ENCODE measurements around the gene UIMC1.
A peak's percentile ranks its signal among the peaks of the same experiment; 100 is the strongest.
"Not testable (repeated sequence)": the region's sequence is repeated elsewhere in the genome, so short reads cannot be mapped to it uniquely, and the experiment has no call there.

The UIMC1 gene

DNA sequence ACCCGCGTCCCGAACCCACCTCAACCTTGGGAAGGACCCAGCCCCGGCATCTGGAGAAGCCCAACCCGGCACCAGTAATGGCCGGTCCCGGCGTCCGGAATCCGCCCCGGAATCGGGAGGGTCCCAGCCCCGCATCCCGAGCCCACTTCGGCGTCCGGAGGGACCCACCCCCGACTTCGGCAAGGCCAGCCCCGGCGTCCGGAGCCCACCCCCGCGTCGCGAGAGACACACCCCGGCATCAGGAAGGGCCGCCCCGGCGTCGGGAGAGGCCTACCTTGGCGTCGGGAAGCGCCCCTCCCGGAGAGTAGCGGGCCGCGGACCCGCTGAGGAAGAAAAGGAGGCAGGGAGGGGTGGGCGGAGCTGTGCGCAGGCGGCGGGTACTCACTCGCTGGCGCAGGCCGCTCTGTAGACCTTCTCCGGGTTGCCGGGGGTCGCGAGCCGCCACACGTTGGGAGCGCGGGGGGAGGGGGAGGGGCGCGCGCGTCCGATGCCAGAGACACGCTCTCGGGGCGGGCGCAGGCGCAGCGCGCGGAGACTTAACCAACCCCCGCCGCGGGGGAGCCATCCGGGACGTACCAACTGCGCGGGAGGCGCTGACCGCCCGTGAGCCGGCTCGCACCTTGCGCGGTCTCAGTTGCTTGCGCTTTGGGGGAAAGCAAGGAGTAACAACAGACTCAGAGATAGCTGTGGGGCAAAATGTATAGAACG is at the start of gene UIMC1:
Gene UIMC1 (minus strand): TSS at position 515 of the 708 bp plus-strand sequence. CDS start 24,164 bp downstream, outside the sequence.
- ATAC-seq, result peak; percentile 87 to 88

DNA sequence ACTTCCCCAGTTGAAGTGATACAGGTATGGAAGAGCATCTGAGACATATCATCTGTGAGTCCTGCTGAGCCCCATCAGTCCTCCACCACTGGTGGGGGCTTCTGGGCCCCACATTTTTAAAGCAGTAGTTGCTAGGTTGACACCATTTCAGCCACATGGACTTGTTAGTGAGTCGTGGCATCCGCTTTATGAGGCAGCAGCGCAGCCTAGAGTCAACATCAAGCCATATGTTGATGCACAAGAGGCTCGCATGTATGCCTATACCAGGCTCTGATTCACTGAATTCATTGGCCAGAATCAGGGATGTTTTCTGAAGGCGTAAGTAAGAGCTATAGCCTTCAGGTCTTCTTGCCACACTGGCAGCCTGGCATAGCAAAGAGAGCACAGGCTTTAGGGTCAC is 42.7 kb upstream of the UIMC1 start:
- ATAC-seq, result no peak

DNA sequence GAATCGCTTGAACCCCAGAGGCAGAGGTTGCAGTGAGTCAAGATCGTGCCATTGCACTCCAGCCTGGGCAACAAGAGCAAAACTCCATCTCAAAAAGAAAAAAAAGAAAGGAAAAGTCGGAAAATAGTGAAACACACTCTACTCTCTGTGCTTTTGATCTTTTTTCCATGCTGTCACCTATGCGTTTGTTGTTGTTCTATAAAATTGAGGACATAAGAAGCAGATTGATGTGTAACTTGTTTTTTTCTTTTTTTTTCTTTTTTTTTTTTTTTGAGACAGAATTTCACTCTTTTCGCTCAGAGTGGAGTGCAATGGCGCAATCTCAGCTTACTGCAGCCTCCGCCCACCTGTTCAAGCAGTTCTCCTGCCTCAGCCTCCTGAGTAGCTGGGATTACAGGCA is 42.0 kb upstream of the UIMC1 start:
- not testable (repeated sequence) for ATAC-seq

DNA sequence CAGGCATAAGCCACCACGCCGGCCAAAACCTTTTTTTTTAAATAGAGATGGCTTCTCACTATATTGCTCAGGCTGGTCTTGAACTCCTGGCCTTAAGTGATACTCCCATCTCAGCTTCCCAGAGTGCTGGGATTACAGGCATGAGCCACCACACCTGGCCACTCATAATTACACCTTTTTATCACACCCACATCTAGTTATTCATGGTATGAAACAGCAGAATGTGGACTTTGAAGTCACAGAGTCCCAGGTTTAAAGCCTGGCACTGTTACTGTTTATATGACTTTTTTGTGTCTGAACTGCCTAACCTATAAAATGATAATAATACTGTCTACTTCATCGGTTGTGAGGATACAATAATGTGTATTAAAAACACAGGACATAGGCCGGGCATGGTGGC is 39.1 kb upstream of the UIMC1 start:
- ATAC-seq, result no peak

GRCh38 chr5:177044641-177045040 is 38.1 kb upstream of the UIMC1 start:
- no peak for ATAC-seq

DNA sequence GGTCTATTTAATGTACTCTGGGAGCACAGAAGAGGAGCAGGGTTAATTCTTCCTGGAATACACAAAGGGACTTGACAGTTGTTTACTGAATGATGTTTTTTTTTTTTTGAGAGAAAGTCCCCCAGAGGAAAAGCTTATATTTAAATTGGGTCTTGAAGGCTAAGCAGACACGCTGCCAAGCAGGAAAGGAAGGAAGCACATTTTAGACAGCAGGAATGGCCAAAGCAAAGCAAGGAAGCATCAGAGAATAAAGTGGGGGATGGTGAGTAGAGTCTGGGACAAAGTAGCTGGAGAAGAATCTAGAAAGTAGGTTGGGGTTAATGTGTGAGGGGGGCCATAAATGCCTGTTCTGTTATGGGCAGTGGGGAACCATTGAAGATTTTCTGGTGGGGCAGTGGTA is 37.4 kb upstream of the UIMC1 start:
- ATAC-seq, result no peak

- ATAC-seq, result no peak
These were observed 36.5 kb upstream of the UIMC1 start for GRCh38 chr5:177043114-177043513.

GRCh38 chr5:177041936-177042335 is 35.4 kb upstream of the UIMC1 start:
- ATAC-seq, result no peak

DNA sequence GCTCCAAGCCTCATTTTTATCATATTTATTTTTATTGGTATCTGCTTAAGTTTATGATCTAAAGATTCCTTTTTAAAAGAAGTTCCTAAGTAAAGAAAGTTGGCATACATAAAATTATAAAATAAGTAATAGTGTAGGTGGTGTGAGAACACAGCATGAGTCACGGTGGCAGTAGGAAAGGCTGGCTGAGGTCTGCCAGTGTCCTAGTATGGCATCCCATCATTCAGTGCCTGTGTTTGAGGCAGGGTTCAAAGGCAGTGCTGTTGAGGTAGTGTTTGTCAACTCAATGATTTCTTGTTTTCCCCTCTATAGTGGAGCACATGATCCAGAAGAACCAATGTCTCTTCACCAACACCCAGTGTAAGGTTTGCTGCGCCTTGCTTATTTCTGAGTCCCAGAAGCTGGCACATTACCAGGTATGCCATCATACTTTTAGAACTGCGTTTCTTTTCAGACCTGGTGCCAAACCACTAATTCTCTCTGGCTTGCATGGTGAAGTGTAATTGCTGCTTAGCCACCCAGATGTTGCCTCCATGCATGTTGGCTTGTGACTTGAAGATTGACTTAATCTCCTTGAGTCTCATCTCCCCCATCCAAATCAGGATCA is 34.3 kb upstream of the UIMC1 start:
- no peak for ATAC-seq

- no peak for ATAC-seq
These were observed 30.3 kb upstream of the UIMC1 start for GRCh38 chr5:177036921-177037320.

DNA sequence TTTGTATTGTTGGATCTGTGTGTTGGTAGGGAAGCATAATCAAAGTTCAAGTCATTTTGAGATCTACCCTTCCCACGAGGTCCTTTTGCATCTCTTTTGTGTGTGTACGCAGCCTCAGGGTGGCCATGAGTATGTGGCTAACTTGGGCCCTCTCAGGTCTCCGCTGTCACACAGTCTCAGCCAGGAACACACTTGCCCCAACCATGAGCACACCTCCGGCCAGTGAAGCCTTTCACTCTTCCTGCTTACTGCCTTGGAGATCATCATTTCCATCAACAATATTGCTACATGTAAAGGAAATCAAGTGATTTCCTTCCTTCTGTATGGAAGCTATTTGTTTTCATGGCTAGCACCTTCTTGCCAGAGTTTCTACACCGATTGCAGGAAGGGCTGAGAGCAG is 29.9 kb upstream of the UIMC1 start:
- ATAC-seq, result no peak

- no peak for ATAC-seq
These were observed 29.4 kb upstream of the UIMC1 start for GRCh38 chr5:177035976-177036375.

- ATAC-seq, result no peak
These were observed 22.9 kb upstream of the UIMC1 start for GRCh38 chr5:177029498-177029897.

- no peak for ATAC-seq
These were observed 21.1 kb upstream of the UIMC1 start for GRCh38 chr5:177027665-177028064.

DNA sequence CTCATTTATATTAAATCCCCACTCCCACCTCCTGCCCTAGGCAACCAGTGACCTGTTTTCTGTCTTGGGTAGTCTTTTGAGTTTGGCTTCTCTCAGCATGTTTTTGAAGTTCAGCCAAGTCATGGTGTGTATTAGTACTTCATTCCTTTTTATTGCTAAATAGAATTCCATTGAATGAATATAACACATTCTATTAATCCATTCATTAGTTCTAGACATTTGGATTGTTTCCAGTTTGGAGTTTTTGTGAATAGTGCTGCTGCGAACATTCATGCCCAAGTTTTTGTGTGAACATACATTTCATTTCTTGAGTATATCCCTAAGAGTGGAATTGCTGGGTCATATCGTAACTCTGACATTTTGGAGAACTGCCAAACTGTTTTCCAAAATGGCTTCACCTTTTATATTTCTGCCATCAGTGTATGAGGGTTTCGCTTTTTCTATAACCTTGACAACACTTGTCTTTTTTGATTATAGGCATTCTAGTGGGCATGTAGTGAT is 18.6 kb upstream of the UIMC1 start:
- no peak for ATAC-seq

- no peak for ATAC-seq
These were observed 18.0 kb upstream of the UIMC1 start for GRCh38 chr5:177024559-177024958.

GRCh38 chr5:177023303-177023664 is 16.7 kb upstream of the UIMC1 start:
- no peak for ATAC-seq

GRCh38 chr5:177022386-177023302 is 16.1 kb upstream of the UIMC1 start, which contains the start of gene ZNF346:
TSS of gene ZNF346 (plus strand) at chr5:177022696. CDS start at chr5:177022739, 43 bp downstream.
- ATAC-seq, result peak; percentile 95

DNA sequence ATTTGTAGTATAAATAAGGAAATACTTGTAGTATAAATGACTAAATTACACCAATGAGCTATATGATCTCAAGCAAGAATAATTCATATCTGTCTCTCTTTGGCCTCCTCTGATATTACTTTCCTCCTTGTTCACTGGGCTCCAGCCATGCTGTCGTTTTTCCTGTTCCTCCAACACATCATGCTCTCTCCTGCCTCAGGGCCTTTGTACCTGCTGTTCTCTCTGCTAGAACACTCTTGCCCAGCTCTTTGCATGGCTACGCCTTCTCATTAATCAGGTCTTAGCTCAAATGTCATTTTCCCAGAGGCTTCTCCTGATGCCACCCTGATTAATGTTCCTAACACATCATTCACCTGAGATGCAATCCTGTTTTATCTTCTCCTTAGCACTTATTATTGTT is 13.5 kb upstream of the UIMC1 start:
- no peak for ATAC-seq

- no peak for ATAC-seq
These were observed 11.8 kb upstream of the UIMC1 start for GRCh38 chr5:177018341-177018740.

DNA sequence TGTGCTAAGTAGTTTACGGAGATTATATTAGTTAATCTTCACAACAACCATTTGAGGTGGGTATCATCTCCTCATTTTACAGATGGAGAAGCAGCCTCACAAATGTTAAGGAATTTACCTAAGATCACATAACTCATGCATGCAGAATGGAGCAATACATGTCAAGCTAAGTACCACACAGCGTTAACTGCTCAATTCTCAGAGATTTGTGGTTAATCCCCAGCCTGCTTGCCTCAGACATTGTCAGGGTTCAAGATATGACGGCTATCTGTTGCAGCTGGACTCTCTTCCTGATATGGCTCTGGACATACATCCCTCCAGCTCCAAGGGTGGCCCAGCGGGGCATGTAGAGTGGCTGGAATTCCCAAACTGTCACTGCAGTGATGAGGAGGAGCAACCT is 8.6 kb upstream of the UIMC1 start:
- ATAC-seq, result no peak

DNA sequence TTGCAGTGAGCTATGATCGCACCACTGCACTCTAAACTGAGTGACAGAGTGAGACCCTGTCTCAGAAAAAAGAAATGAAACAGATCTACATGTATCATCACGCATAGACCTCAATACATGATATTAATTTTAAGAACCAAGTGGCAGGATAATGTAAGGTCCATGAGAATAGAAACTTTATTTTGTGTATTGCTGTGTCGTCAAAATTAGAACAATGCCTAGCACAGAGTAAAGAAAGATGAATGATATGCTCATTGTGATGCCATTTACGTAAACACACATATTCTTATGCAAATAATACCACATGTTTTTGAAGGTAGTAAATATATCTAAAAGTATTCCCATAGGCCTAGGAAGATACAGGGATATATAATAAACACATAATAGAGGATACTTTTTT is 3.6 kb upstream of the UIMC1 start:
- ATAC-seq, result no peak

DNA sequence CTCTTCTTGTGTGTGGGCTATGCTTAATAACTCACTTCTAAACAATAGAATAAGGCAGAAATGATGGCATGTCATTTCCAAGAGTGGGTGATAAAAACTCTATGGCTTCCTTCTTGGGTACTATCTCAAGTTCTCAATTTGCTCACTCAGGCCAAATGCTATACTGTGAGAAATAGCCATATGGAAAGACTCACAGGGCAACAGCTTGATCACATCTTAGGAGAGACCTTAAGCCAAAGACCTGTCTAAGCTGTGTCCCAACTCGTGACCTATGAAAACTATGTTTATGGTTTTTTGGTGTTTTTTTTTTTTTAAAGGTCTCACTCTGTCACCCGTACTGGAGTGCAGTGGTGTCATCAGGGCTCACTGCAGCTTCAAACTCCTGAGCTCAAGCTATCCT is 2.1 kb upstream of the UIMC1 start:
- no peak for ATAC-seq
